IPS-18a (cell line): ENCODE data around the gene RPS10.

Experiments
- H3K27ac ChIP-seq: one replicate; pipeline ENCODE4 v1.5.1; 2013; ENCODE audit warnings: low read length
- H3K27me3 ChIP-seq: one replicate; pipeline ENCODE4 v1.6.1; 2013; ENCODE audit warnings: mild to moderate bottlenecking, low read length; ENCODE audit not compliant: control insufficient read depth, insufficient read depth
- H3K36me3 ChIP-seq: one replicate; pipeline ENCODE4 v1.6.1; 2013; ENCODE audit warnings: low read depth, low read length; ENCODE audit not compliant: control insufficient read depth
- H3K4me1 ChIP-seq: one replicate; pipeline ENCODE4 v1.6.1; 2013; ENCODE audit warnings: low read depth, low read length; ENCODE audit not compliant: control insufficient read depth
- H3K4me3 ChIP-seq: one replicate; pipeline ENCODE4 v1.5.1; 2013; ENCODE audit warnings: low read length
- H3K9ac ChIP-seq: one replicate; pipeline ENCODE4 v1.6.1; 2013; ENCODE audit warnings: mild to moderate bottlenecking, low read length, moderate library complexity
- H3K9me3 ChIP-seq: one replicate; pipeline ENCODE4 v1.6.1; 2013; ENCODE audit warnings: low read depth, low read length; ENCODE audit not compliant: control insufficient read depth

RPS10 gene

DNA sequence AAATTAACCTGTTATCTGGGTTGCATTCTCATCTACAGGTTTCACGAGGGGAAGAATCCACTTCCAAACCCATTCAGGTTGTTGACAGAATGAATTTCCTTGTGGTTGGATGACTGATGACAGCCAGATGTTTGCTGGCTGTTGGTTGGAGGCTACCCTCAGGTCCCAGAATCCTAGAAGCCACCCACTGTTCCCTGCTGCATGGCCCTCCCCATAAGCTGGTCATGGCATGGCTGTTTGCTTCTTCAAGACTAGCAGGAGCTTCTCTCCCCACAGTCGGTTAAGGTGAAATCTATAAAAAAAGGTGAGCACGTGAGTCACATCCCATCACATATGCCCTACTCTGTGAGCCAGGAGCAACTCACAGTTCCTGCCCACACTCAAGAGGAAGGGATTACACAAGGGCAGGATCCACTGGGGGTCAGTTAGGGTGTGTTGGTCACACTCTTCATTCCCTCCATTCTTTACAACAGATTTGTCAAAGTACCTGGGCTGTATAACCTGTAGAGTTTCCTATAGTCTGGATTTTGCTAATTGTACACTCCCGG is 19.5 kb upstream of the RPS10 start:
- Histone ChIP-seq H3K27me3 (no peaks in the 10 kb centered on the region), H3K4me3 (no peak overlapping the region), H3K27ac (no peak overlapping the region), H3K4me1 (no peaks in the 10 kb centered on the region), H3K9me3 (no peaks in the 10 kb centered on the region), H3K36me3 (no peaks in the 10 kb centered on the region), H3K9ac (no peak overlapping the region)

DNA sequence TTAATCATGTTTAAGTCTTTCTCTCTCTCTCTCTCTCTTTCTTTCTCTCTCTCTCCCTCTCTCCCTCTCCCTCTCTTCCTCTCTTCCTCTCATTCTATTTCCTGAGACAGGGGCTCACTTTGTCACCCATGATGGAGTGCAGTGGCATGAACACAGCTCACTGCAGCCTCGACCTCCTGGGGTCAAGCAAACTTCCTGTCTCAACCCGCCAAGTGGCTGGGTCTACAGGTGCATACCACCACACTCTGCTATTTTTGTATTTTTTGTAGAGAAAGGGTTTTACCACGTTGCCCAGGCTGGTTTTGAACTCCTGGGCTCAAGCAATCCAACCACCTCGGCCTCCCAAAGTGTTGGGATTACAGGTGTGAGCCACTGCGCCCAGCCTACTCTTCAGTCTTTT is 15.7 kb upstream of the RPS10 start:
- H3K36me3 ChIP-seq, result no peaks in the 10 kb centered on the region
- no peak overlapping the region for H3K9ac ChIP-seq
- no peaks in the 10 kb centered on the region for H3K27me3 ChIP-seq
- H3K4me3 ChIP-seq, result no peak overlapping the region
- H3K9me3 ChIP-seq, result no peaks in the 10 kb centered on the region
- H3K4me1 ChIP-seq, result no peaks in the 10 kb centered on the region
- H3K27ac ChIP-seq, result no peak overlapping the region

DNA sequence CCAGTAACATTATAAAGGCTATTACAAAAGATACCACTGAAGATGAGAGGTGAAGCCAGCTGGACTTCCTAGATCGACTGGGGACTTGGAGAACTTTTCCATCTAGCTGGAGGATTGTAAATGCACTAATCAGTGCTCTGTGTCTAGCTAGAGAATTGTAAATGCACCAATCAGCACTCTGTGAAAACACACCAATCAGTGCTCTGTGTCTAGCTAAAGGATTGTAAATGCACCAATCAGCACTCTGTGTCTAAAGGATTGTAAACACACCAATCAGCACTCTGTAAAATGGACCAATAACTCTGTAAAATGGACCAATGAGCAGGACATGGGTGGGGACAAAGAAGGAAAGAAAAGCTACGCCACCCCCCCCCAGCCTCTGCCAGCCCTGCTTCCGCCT is 13.6 kb upstream of the RPS10 start:
- Histone ChIP-seq H3K4me3 (no peak overlapping the region), H3K4me1 (no peaks in the 10 kb centered on the region), H3K9ac (no peak overlapping the region), H3K27me3 (no peaks in the 10 kb centered on the region), H3K27ac (no peak overlapping the region), H3K36me3 (no peaks in the 10 kb centered on the region), H3K9me3 (no peaks in the 10 kb centered on the region)

DNA sequence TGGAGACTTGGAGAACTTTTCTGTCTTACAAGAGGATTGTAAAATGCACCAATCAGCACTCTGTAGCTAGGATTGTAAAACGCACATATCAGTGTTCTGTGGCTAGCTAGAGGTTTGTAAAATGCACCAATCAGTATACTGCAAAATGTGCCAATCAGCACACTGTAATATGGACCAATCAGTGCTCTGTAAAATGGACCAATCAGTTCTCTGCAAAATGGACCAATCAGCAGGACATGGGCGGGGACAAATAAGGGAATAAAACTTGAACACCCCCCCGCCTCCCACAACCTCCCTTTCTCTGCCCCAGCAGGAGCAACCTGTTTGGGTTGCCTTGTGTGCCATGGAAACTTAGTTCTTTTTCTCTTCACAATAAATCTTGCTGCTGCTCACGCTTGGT is 12.8 kb upstream of the RPS10 start:
- Histone ChIP-seq H3K4me3 (no peak overlapping the region), H3K27me3 (no peaks in the 10 kb centered on the region), H3K9me3 (no peaks in the 10 kb centered on the region), H3K36me3 (no peaks in the 10 kb centered on the region), H3K9ac (no peak overlapping the region), H3K4me1 (no peaks in the 10 kb centered on the region), H3K27ac (no peak overlapping the region)

DNA sequence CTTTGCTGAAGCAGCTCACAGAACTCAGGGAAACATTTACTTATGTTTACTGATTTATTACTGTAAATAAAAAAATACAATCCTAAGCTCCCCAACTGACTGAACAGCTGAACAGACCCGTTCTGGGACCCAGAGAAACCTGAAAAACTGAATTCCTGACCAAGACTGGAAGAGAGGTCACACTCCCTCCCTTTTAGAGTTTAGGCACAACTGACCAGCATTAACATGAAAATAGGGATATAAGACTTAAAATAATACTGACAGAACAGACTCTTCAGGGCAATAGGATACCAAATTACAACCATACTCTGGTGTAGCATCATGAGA is 11.7 kb upstream of the RPS10 start:
- H3K27ac ChIP-seq, result no peak overlapping the region
- no peaks in the 10 kb centered on the region for H3K27me3 ChIP-seq
- H3K9me3 ChIP-seq, result no peaks in the 10 kb centered on the region

DNA sequence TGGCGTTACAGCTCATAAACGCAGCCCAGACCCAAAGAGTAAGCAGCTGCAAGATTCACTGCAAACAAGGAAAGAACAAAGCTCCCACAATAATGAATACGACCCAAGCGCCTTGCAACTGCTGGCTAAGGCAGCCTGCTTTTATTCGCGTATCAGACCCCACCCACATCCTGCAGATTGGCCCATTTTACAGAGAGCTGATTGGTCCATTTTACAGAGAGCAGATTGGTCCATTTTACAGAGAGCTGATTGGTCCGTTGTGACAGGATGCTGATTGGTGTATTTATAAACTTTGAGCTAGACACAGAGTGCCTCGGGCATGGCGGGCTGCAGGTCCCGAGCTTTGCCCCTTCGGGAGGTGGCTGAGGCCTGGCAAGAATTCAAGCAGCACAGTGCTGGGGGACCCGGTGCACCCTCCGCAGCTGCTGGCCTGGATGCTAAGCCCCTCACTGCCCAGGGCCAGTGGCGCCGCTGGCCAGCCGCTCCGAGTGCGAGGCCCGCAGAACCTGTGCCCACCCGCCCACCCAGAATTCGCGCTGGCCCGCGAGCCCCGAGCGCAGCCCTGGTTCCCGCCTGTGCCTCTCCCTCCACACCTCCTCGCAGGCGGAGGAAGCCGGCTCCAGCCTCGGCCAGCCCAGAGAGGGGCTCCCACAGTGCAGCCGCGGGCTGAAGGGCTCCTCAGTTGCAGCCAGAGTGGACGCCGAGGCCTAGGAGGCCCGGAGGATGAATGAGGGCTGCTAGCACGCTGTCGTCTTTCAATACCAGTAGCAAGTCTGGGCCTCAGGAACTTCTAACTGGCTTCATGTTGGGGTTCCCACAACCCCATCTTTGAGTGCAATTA is 11.2 kb upstream of the RPS10 start:
- Histone ChIP-seq H3K4me1 (no peaks in the 10 kb centered on the region), H3K4me3 (no peak overlapping the region), H3K36me3 (no peaks in the 10 kb centered on the region), H3K9me3 (no peaks in the 10 kb centered on the region), H3K27me3 (no peaks in the 10 kb centered on the region), H3K9ac (no peak overlapping the region), H3K27ac (no peak overlapping the region)

More for the DNA sequence above, 11.7 kb upstream of the RPS10 start:
- no peaks in the 10 kb centered on the region for H3K4me1 ChIP-seq
- H3K9ac ChIP-seq, result no peak overlapping the region
- no peaks in the 10 kb centered on the region for H3K36me3 ChIP-seq
- no peak overlapping the region for H3K4me3 ChIP-seq

DNA sequence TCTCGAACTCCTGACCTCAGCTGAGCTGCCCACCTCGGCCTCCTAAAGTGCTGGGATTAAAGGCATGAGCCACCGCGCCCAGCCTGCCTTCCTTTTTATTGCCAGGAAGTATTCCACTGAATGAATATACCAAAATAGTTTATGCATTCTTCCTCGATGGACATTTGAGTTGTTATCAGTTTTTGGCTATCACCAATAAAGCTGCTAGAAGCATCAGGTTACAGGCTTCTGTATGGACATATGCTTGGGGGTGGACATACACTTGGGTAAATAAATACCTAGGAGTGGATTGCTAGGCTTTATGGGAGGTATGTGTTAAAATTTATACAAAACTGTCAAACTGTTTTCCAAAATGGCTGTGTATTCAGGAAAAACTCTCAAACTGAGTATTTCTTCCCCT is 10.0 kb upstream of the RPS10 start:
- no peak overlapping the region for H3K27ac ChIP-seq

DNA sequence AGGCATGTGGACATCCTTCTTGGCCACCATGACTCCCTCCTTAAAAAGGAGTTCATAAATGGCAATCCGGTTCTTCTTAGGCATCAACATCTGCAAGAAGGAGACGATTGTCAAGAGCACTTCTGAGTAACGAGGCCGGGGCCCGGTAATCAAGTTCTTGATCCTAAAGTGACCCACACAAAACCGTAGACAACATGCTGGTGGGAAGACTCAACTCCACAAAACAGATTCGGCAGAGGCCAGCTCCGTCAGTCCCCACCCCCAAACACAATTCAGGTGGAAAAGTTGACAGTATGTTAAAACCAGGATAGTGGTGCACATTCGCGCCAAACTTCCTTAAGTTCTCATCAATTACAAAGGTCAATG is 754 bp downstream of the RPS10 start:
- Histone ChIP-seq H3K4me3 (peak overlapping the region; percentile 92), H3K4me1 (peaks cover 10% of the 10 kb centered on the region), H3K27me3 (no peaks in the 10 kb centered on the region), H3K36me3 (peaks cover 51% of the 10 kb centered on the region), H3K27ac (peak overlapping the region; percentile 71), H3K9ac (peak overlapping the region; percentile 94), H3K9me3 (no peaks in the 10 kb centered on the region)

More for the DNA sequence above, 10.0 kb upstream of the RPS10 start:
- no peaks in the 10 kb centered on the region for H3K27me3 ChIP-seq
- no peak overlapping the region for H3K4me3 ChIP-seq
- no peak overlapping the region for H3K9ac ChIP-seq
- H3K4me1 ChIP-seq, result no peaks in the 10 kb centered on the region
- no peaks in the 10 kb centered on the region for H3K9me3 ChIP-seq
- no peaks in the 10 kb centered on the region for H3K36me3 ChIP-seq

DNA sequence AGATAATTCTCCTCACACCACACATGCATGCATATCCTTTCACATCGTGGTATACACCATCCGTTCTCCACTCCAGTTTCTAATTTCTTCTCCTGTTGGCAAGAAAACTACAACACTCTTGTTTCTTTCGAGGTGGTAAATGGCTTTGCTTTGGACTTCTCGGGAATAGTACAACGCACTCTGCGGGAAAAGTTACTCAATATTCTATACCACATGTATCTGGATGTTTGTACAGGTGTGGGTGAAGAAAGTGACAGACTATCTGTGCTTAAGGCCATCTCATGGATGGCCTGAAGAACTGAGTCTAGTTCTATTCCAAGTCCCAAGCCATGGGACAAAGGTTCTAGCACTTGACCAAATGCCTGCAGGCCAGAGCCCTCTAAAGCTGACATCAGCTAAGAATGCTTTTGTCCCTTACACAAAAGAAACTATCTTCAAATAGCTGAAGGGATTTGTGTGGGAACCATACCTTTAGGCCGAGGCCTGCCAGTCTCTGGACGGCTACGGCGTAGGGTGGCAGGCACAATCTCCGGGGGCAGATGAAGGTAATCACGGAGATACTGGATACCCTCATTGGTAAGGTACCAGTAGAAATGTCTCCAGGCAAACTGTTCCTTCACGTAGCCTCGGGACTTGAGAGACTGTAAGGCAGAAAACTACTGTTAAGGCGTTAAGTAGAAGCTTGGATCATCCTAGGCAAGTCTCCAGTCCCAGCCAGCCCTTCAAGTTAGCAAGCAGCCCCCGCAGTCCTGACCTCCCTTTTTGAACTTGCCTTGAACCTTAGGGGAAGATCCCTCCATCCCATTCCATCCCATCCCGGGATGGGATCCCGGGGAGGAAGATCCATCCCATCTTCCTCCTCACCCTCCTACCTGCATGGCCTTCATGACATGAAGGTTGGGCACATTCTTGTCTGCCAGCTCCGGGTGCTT is 1.4 kb downstream of the RPS10 start:
- peaks cover 58% of the 10 kb centered on the region for H3K36me3 ChIP-seq
- H3K9ac ChIP-seq, result peak overlapping the region; percentile 94
- peak overlapping the region; percentile 35 for H3K27ac ChIP-seq
- peak overlapping the region; percentile 92 for H3K4me3 ChIP-seq
- H3K9me3 ChIP-seq, result no peaks in the 10 kb centered on the region
- no peaks in the 10 kb centered on the region for H3K27me3 ChIP-seq
- peaks cover 10% of the 10 kb centered on the region for H3K4me1 ChIP-seq

DNA sequence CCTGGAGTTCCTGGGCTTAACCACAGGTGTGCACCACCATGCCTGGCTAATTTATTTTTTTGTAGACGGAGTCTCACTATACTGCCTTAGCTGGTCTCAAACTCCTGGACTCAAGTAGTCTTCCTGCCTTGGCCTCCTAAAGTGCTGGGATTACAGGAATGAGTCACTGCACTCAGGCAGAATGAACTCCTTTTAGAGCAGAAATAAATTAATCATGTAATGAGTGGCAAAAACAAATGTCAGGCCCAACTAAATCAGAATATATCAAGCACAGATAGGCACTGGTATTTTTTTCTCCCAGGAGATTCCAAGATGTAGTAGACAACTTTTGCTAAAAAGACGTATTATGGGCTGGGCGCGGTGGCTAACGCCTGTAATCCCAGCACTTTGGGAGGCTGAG is 2.6 kb downstream of the RPS10 start:
- H3K4me3 ChIP-seq, result no peak overlapping the region
- H3K36me3 ChIP-seq, result peaks cover 70% of the 10 kb centered on the region
- H3K9me3 ChIP-seq, result no peaks in the 10 kb centered on the region
- peaks cover 10% of the 10 kb centered on the region for H3K4me1 ChIP-seq
- no peak overlapping the region for H3K9ac ChIP-seq
- no peak overlapping the region for H3K27ac ChIP-seq
- H3K27me3 ChIP-seq, result no peaks in the 10 kb centered on the region

DNA sequence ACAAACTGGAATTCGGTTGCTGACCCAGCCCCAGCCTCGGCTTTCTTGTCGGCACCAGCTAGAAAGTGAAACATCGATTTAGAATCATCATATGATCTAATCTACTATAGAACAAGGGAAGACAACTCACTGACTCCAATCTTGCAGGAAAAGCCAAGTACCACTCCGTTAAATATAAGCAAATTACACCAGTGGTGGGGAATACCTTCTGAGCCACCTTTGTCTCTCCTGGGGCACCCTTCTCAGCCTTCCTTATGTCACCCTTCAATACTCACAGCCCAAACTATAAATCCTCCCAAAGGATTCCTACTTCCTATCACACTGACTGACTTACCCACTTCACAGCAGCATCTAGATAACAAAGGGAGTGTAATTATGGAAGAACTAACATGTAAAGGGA is 7.5 kb downstream of the RPS10 start:
- H3K9me3 ChIP-seq, result no peaks in the 10 kb centered on the region

More for the DNA sequence above, 7.5 kb downstream of the RPS10 start:
- peaks cover 74% of the 10 kb centered on the region for H3K36me3 ChIP-seq
- H3K4me1 ChIP-seq, result no peaks in the 10 kb centered on the region
- no peak overlapping the region for H3K4me3 ChIP-seq
- H3K27ac ChIP-seq, result no peak overlapping the region
- H3K9ac ChIP-seq, result no peak overlapping the region
- no peaks in the 10 kb centered on the region for H3K27me3 ChIP-seq
